DMS79 treated with DMSO at 0.1 percent for 48 hours (cell line): Measurements from ENCODE around the gene C17orf100.
"Not testable (repeated sequence)": the region's sequence is repeated elsewhere in the genome, so short reads cannot be mapped to it uniquely, and the experiment has no call there.

Experiments used
- DNase-seq: peaks from one replicate; lab custom pipeline; 2025; lab: John Stamatoyannopoulos, UW

Gene C17orf100

GRCh38 chr17:6691958-6692357 lies 40.4 kb downstream of the C17orf100 start:
- not testable (repeated sequence) for DNase-seq

GRCh38 chr17:6695051-6695450 lies 43.5 kb downstream of the C17orf100 start:
- DNase-seq, result no peak

GRCh38 chr17:6695565-6695964 lies 44.0 kb downstream of the C17orf100 start:
- no peak for DNase-seq

- DNase-seq, result no peak
These were observed 45.3 kb downstream of the C17orf100 start for GRCh38 chr17:6696906-6697305.

DNA sequence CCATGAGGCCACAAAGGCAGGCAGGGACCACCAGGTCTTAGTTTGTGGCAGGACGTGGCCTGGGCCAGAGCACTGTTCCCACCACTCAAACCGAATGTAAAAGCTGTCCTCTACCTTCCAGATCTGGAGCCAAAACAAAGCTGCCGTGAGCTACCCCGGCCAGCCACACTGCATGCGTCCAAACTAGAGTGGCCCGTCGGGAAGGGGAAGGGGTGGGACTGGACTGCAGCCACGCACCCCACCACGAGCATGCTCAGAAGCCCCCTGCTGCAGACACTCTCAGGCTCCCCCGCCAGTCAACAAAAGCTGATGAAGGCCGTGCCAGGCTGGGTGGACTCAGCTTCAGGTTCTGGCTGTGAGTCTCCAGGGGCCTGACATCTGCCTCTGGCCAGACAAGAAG lies 46.4 kb downstream of the C17orf100 start:
- no peak for DNase-seq

DNA sequence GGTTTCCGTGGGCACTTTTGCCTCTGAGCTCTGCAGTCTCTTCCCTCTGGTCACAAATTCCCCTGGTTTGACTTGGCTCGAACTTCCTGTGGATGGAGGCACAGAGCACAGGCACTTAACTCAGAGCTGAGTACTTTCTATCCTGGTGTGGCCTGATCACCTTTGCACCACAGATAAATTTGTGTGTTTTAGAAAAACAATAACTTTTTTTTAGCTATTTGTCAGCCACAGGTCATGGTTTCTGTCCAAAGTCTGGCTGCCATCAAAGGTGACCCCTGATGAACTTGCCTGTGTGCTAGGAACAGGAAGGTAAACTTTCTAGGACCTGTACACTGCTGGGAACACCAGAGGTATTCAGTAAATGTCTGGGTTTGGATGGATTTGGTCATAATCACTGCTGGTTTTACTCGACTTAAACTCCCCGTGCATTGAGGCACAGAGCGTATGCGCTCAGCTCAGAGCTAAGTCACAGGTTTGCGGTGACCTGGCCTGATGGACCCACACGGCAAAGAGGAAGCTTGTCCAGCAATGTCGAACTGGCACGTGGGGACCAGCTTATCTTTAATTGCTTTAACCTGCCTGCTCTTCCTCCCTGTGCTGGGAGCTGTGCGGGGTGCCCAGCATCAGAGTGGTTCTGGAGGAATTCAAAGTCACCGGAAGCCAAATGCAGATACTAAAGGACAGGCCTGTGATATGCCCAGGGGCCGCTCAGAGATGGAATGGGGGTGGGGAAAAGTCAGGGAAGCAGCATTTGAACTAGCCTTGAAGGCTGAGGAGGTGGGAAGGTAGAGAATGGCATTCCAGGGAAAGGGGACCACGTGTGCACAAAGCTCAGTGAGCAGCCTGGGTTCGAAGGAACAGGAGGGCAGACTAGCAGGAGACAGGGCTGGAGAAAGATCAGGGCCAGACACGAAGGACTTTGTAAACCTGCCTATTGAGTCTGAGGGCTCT lies 48.7 kb downstream of the C17orf100 start:
- DNase-seq, result no peak

GRCh38 chr17:6700948-6701307 lies 49.4 kb downstream of the C17orf100 start:
- no peak for DNase-seq

- no peak for DNase-seq
These were observed 50.2 kb downstream of the C17orf100 start for GRCh38 chr17:6701719-6702118.

GRCh38 chr17:6702567-6703215 lies 51.1 kb downstream of the C17orf100 start:
- no peak for DNase-seq
